IMR-90 (cell line): ENCODE measurements around the gene OR6C65. TPM values are rescaled to one million over a fixed set of nuclear protein-coding genes. Genes with fewer than 3 reads are reported as not detected.
"Not testable (repeated sequence)": the region's sequence is repeated elsewhere in the genome, so short reads cannot be mapped to it uniquely, and the experiment has no call there.

ENCODE experiments used
- ATAC-seq: fragments of 200-7000 bp; cut with Tn5 transposase; 2 replicates; pipeline ENCODE4 v1.9.1; 2020; ENCODE audit warnings: low read depth, mild to moderate bottlenecking, moderate library complexity
- BruUV-seq: library from RNA; stranded (reverse); fragments of 400-500 nt; replicated peaks from 2 replicates; lab custom pipeline; 2021; lab: Mats Ljungman, UMichigan
- CTCF ChIA-PET: fragments of 300-600 bp; formaldehyde crosslinking; extraction: SDS; loops from one replicate; lab custom pipeline; 2021; ENCODE audit warnings: antibody characterized with exemption; lab: Yijun Ruan, JAX
- POLR2A ChIA-PET: fragments of 300-600 bp; sonication (Branson Sonifier 250); formaldehyde crosslinking; loops from one replicate; lab custom pipeline; 2022; ENCODE audit warnings: antibody characterized with exemption; ENCODE audit not compliant: unreplicated experiment; lab: Charles Lee
- DNase-seq: peaks from one replicate; pipeline ENCODE4 v3.0.0; 2013
- H2AFZ ChIP-seq: replicated peaks from 2 replicates; pipeline ENCODE3; 2013; ENCODE audit warnings: low read length, mild to moderate bottlenecking; ENCODE audit not compliant: poor library complexity
- H2AK5ac ChIP-seq: 2 replicates; pipeline ENCODE4 v1.6.1; 2013; ENCODE audit warnings: low read depth, low read length, inconsistent platforms
- H2AK9ac ChIP-seq: replicated peaks from 2 replicates; pipeline ENCODE3; 2013; ENCODE audit warnings: mild to moderate bottlenecking, low read depth, low read length, moderate library complexity; ENCODE audit not compliant: poor library complexity
- H2BK120ac ChIP-seq: 2 replicates; pipeline ENCODE4 v1.6.1; 2013; ENCODE audit warnings: low read depth, low read length, inconsistent platforms
- H2BK15ac ChIP-seq: 3 replicates; pipeline ENCODE4 v1.6.1; 2013; ENCODE audit warnings: low read depth, low read length, inconsistent platforms
- H2BK20ac ChIP-seq: 2 replicates; pipeline ENCODE4 v1.6.1; 2013; ENCODE audit warnings: low read depth, mild to moderate bottlenecking, inconsistent platforms, low read length, moderate library complexity
- H2BK5ac ChIP-seq: 2 replicates; pipeline ENCODE4 v1.6.1; 2013; ENCODE audit warnings: mild to moderate bottlenecking, low read depth, low read length, inconsistent platforms; ENCODE audit not compliant: poor library complexity, severe bottlenecking
- H3K14ac ChIP-seq: replicated peaks from 2 replicates; pipeline ENCODE4 v1.6.1; 2013; ENCODE audit warnings: low read depth, low read length, inconsistent platforms
- H3K18ac ChIP-seq: 2 replicates; pipeline ENCODE4 v1.6.1; 2013; ENCODE audit warnings: low read depth, low read length, control low read depth
- H3K23ac ChIP-seq: 2 replicates; pipeline ENCODE4 v1.6.1; 2013; ENCODE audit warnings: low read depth, low read length, inconsistent platforms
- H3K27ac ChIP-seq: 2 replicates; pipeline ENCODE4 v1.5.1; 2013; ENCODE audit warnings: mild to moderate bottlenecking, control low read depth, low read length; ENCODE audit not compliant: insufficient read depth
- H3K27me3 ChIP-seq: 2 replicates; pipeline ENCODE4 v1.6.1; 2013; ENCODE audit warnings: low read length; ENCODE audit not compliant: control insufficient read depth, insufficient read depth
- H3K36me3 ChIP-seq: 2 replicates; pipeline ENCODE4 v1.6.1; 2013; ENCODE audit warnings: low read length, mixed read lengths; ENCODE audit not compliant: control insufficient read depth, insufficient read depth
- H3K4ac ChIP-seq: 2 replicates; pipeline ENCODE4 v1.6.1; 2013; ENCODE audit warnings: low read depth, low read length, inconsistent platforms
- H3K4me1 ChIP-seq: 2 replicates; pipeline ENCODE4 v1.6.1; 2013; ENCODE audit warnings: low read length, mixed read lengths; ENCODE audit not compliant: control insufficient read depth, insufficient read depth
- H3K4me2 ChIP-seq: 2 replicates; pipeline ENCODE4 v1.6.1; 2013; ENCODE audit warnings: low read depth, mild to moderate bottlenecking, control low read depth, low read length, moderate library complexity
- H3K4me3 ChIP-seq: 2 replicates; pipeline ENCODE4 v1.5.1; 2013; ENCODE audit warnings: low read depth, mild to moderate bottlenecking, control low read depth, low read length, moderate library complexity; ENCODE audit not compliant: insufficient read depth
- H3K56ac ChIP-seq: 2 replicates; pipeline ENCODE4 v1.6.1; 2013; ENCODE audit warnings: low read length, inconsistent platforms; ENCODE audit not compliant: insufficient read depth; ENCODE audit errors: extremely low read depth
- H3K79me1 ChIP-seq, 2 experiments: 2 replicates each; pipeline ENCODE4 v1.6.1; 2013; ENCODE audit warnings: low read length in 2 of 2, inconsistent platforms in 1 of 2, low read depth in 1 of 2
- H3K9ac ChIP-seq: 2 replicates; pipeline ENCODE4 v1.6.1; 2013; ENCODE audit warnings: low read depth, low read length, control low read depth
- H3K9me1 ChIP-seq: 2 replicates; pipeline ENCODE4 v1.6.1; 2013; ENCODE audit warnings: low read length, inconsistent platforms; ENCODE audit not compliant: insufficient read depth
- H3K9me3 ChIP-seq: 2 replicates; pipeline ENCODE4 v1.6.1; 2013; ENCODE audit warnings: low read length; ENCODE audit not compliant: control insufficient read depth, insufficient read depth
- H4K20me1 ChIP-seq: 2 replicates; pipeline ENCODE4 v1.6.1; 2013; ENCODE audit warnings: low read length, inconsistent platforms; ENCODE audit not compliant: insufficient read depth
- H4K5ac ChIP-seq: 2 replicates; pipeline ENCODE4 v1.6.1; 2013; ENCODE audit warnings: mild to moderate bottlenecking, low read depth, low read length, control low read depth
- H4K8ac ChIP-seq, 2 experiments: 2 replicates each; pipeline ENCODE4 v1.6.1; 2013; ENCODE audit warnings: low read depth in 2 of 2, low read length in 2 of 2, control low read depth in 1 of 2, inconsistent platforms in 1 of 2
- H4K91ac ChIP-seq: 2 replicates; pipeline ENCODE4 v1.6.1; 2013; ENCODE audit warnings: low read depth, low read length, inconsistent platforms; ENCODE audit not compliant: insufficient read depth
- BHLHE40 ChIP-seq: fragments of 150-350 bp; IDR thresholded peaks from 2 replicates; pipeline ENCODE4 v1.6.1; 2016; ENCODE audit warnings: mild to moderate bottlenecking, low read depth, low read length
- WGBS, 2 experiments: methylation state at CpG; one replicate each; pipeline versions ENCODE4 v1.1.5 to v1.1.7; 2013; ENCODE audit warnings: missing lambda C conversion rate in 2 of 2; ENCODE audit not compliant: insufficient read length in 1 of 2; ENCODE audit errors: extremely low coverage in 2 of 2; 5-methylcytosine and 5-hydroxymethylcytosine counted together
- dilution Hi-C: fragments of 300-500 bp; cut with HindIII; formaldehyde crosslinking; loops from one replicate; pipeline ENCODE4 v1.14.3; 2018; ENCODE audit warnings: low sequenced_read_pairs; ENCODE audit not compliant: unreplicated experiment
- in situ Hi-C: fragments of 300-500 bp; cut with MboI; formaldehyde crosslinking; loops from 3 replicates; pipeline ENCODE4 v1.14.3; 2019; ENCODE audit warnings: low sequenced_read_pairs, inconsistent platforms, mixed read lengths
- intact Hi-C: fragments of 100-400 bp; cut with micrococcal nuclease; formaldehyde crosslinking; loops from 2 replicates; pipeline ENCODE4 v1.10.0; 2022
- polyA plus RNA-seq, 3 experiments: library from polyadenylated mRNA; depleted of rRNA; stranded (reverse); fragments of >200 nt; gene quantifications; 2 replicates each; pipeline ENCODE4 v1.2.3, GENCODE V29; 2012; ENCODE audit warnings: low replicate concordance in 1 of 3
- total RNA-seq: library from RNA; depleted of rRNA; stranded (reverse); fragments of >200 nt; gene quantifications from 2 replicates; pipeline ENCODE4 v1.2.3, GENCODE V29; 2012

Gene OR6C65
- total and polyA plus RNA-seq, 2 of the 4 experiments (the other 2 are of a cell fraction) = not detected

DNA sequence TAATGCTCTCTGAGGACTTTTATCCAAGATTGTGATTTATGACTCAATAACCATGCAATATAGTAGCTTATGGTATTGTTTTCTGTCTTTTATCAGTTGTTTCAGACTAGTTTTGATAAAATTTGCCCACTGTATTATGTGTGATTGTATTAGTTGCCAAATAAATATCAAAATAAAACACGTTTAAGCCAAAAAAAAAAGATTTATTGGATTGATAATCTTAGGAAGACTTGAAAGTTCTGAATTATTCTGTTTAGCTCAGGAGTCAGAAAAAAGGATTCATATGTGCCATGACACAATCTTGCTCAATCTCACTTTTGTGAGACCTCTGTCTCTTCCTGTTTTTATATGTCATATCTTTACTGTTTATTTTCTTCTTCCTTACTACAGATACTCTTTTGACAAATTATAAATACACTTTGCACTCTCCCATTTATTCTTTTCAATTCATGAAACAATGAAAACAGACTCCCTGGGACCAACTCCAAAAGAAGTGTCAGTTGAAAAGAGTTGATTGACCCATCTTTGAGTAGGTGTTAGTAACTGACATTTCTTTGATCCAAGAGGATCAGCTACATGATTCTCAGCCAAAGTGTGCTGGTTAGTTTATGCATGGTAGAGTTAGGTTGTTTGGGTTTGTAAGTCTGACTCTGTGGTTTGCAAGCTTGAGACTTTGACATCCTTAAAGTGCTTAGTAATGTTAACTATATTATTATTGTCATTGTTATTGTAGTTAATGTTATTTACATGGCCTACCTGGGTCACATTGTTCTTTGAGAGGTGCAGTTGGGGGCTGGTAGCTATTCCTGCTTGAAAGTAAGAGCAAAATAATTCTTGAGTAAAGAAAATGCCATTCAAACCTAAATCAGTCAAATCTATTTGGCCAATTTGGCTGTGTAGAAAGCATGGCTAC is 28.3 kb downstream of the OR6C65 start (continued):
- no peak for TF ChIP-seq BHLHE40

DNA sequence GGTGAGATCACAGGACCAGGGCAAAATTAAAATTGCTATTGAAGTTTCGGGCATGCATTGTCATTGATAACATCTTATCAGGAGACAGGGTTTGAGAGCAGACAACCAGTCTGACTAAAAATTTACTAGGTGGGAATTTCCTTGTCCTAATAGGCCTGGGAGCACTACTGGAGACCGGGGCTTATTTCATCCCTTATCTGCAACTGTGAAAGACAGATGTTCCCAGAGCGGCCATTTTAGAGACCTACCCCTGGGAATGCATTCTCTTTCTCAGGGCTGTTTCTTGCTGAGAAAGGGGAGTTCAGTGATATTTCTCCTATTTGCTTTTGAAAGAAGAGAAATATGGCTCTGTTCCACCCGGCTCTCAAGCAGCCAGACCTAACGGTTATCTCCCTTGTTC is 40.9 kb downstream of the OR6C65 start:
- POLR2A ChIA-PET, H3K9ac ChIP-seq: not testable (repeated sequence)

More for the DNA sequence above, 40.9 kb downstream of the OR6C65 start:
- CTCF ChIA-PET, H3K4me2 ChIP-seq, in situ Hi-C loops, H3K9me1 ChIP-seq, H4K20me1 ChIP-seq, H3K23ac ChIP-seq, H3K27me3 ChIP-seq, dilution Hi-C loops, H2BK5ac ChIP-seq, H4K8ac ChIP-seq, H2BK120ac ChIP-seq, H2BK15ac ChIP-seq, H2BK20ac ChIP-seq, H2AK5ac ChIP-seq, BruUV-seq, DNase-seq, H3K27ac ChIP-seq, H3K56ac ChIP-seq, intact Hi-C loops, H2AFZ ChIP-seq, H4K91ac ChIP-seq, H2AK9ac ChIP-seq, H3K79me1 ChIP-seq, H4K5ac ChIP-seq, H3K14ac ChIP-seq, H3K9me3 ChIP-seq, H3K36me3 ChIP-seq, H3K4me3 ChIP-seq, H3K4ac ChIP-seq, ATAC-seq, H3K18ac ChIP-seq, H3K4me1 ChIP-seq: not testable (repeated sequence)
- 73% methylated on average over 2 of the region's 5 CpGs; no CpG with 5 or more reads in 1 of the 2 experiments for WGBS, 2 experiments
